ENCODE data around the gene SUN3.

GRCh38 chr7:47938574-47939165 lies 90.2 kb downstream of the SUN3 start:
- TF ChIP-seq CTCF (IDR thresholded peaks at IDR 0.05), result no peak
- TF ChIP-seq POLR2A (IDR thresholded peaks at IDR 0.05), result no peak

All from lower leg skin (tissue), 3 donors.